HG03354 (cell line): Measurements from ENCODE around the gene MITF.

Experiments
- ATAC-seq: cut with Tn5 transposase; IDR thresholded peaks from one replicate; pipeline ENCODE4 v1.9.1; 2021; ENCODE audit warnings: mild to moderate bottlenecking; ENCODE audit not compliant: unreplicated experiment, poor library complexity, severe bottlenecking

Gene MITF

DNA sequence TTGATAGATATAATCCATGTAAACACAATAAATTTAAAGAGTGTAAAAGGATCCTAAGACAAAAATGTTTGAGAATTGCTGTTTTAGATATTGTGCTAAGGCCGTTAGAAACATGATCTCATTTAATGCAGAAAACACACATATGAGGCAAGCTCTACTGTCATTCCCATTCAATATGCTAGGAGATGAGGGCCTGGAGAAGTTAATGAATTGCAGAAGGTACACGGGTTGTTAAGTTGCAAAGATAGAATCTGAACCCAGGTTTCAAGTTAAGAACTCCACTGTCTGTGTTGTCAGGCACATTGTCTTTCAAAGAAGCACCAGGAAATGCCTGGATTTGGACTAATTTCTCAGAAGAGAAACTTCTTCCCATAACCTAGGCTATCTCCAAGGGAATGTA is 195.1 kb downstream of the MITF start:
- ATAC-seq = no peak

DNA sequence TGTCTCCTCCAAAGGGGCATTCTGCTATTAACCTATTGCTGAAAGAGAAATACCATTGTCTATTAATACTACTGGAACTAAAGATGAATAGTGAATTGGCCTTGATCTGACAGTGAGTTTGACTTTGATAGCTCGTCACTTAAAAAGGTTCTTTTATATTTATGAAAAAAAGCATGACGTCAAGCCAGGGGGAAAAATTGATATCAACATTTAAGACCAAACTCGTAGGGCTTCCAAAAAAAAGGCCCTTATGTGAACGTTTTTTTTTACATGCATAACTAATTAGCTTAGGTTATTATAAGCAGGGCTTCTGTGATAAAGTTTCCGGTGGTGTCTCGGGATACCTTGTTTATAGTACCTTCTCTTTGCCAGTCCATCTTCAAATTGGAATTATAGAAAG is 197.0 kb downstream of the MITF start:
- ATAC-seq = no peak

DNA sequence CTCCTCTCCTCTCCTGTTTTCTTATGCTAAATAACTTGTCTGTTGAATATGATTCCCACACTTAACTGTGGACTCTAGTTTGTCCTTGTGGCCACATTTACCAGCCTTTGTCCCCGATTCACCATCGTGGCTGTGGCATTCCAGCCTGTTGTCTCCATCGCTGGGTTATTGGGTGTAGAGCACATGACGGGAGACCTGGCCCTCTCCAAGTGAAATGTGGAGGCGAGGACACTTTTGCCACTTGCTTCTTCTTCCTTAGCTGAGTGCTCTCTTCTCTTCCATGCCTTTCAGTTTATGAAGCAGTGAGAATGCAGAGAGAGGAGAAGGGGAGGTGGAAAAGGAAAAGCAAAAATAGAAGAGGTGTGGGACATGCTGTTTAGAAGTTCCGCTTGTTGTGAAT is 198.8 kb downstream of the MITF start:
- no peak for ATAC-seq

DNA sequence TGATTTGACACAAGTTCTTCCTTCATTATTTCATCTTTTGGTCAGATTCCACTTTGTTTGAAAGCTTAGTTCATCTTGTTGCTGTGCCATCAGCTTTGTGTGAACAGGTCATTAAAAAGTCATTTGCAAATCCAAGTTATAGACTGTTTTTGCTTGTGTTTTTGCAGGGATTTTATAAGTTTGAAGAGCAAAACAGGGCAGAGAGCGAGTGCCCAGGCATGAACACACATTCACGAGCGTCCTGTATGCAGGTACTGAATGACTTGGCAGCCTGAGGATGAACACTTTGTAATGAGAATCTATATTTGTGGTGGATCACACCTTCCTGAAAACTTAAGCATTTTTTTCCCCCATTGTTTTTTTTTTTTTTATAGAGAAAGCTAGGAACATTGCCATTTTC is 199.7 kb downstream of the MITF start:
- no peak for ATAC-seq

DNA sequence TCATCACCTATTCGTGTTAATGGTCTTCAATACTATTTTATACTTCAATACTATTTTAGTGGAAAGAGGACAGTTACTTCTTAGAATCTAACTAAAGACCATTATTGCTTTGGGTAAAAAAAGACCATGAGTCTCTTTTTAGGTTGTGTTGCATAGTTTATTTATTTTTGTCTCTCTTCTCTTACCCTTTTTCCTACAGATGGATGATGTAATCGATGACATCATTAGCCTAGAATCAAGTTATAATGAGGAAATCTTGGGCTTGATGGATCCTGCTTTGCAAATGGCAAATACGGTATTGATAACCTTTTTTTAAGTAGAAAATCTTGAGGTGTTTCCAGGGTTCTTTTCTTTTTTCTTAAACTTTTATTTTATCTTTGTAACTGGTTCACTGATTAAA is 201.8 kb downstream of the MITF start:
- ATAC-seq = no peak

DNA sequence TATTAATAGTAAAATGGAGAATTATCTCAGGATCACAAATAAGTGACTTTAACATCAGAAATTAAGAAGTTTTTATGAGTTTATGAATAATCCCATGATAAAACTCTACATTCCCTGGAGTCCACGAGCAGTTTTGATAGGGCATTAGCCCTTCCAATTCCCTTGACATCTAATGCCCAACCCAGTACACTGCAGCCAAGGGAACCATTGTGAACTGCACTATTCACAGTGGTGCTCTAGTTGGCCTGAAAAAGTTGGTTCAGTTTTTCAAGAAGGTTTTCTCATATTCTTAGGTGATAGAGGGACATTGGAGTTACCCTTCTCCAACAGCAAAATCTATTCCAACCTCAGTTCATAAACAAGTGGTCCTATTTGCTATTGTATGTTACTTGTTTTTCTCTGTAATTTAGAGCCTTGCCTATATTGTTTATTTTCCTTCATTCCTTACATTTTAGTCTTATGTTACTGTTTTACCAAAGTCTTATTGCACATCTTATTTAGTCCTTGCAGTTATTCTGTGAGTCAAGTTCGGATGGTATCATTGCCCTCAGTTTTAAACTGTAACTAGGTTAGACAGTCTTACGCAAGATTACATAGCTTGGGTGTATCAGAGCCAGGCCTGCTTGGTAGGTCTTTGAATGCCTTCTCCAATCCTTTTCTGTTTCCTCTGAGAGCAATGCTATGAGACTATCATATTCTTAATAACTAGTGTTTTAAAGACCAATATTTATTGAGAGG is 202.3 kb downstream of the MITF start:
- no peak for ATAC-seq

DNA sequence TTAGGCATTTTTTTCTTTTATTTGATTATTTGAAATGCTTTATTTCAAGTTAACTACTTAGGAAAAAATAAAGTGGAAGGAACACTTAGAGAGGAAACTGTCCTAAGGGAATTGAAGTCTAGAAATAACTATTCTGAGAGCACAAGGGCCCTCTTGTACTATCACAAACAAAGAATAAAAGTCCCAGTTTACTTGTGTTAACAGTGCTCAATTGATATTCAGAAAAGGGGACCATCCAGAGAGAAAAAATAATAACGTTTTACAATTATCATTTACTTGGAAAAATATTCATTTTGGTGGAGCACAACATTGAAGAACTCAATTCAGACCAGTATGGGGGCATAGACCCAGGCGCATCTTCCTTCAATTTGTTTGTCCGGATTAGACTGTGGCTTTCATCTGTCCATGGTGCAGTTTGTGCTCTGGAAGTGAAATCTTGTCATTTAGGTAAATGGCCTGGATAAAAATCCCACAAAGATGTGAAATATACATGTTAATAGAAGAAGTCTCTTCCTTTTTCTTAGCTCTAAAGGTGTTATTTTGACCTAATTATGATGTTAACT is 205.7 kb downstream of the MITF start:
- no peak for ATAC-seq

DNA sequence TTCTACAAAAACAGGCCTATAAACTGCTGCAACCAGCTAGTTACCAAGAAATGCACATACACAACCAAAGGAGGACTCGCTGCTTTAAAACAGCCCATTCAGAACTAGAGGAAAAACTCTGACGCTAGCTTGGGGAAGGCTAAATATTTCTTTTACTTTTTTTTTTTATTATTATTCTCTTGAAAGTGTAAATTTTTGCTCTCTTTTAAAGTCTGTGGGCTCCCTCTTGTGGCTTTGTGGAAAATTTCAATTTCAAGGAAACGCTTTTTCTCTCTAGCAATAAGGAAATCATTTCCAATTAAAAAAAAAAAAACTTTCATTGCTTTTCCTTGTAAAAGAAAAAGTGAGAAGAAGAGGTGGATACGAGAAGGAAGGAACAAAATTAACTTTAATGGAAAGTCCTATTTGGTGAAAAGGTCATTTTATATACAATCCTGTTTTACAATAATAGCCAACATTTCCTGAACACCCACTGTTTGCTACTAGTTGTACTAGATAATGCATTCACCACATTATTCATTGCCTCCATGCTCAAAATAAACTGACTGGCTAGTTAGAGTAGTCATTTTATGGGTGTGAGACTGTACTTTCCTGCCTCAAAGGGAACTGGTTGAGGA is 209.1 kb downstream of the MITF start:
- no peak for ATAC-seq

DNA sequence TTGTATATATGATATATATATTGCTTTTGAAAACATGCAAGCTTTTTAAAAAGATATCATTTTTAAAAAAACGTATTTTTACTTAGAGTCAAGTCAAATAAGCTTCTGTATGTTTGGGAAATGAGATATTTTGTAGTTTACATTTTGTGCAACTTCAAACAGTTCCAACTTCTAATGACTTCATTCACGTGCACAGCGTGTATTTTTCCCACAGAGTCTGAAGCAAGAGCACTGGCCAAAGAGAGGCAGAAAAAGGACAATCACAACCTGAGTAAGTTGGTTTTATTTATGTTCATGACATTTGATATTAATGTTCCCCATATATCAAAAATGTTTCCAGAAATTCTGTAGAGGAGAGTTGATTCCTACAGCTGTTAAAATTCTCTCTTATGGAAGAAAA is 212.4 kb downstream of the MITF start:
- ATAC-seq = no peak

DNA sequence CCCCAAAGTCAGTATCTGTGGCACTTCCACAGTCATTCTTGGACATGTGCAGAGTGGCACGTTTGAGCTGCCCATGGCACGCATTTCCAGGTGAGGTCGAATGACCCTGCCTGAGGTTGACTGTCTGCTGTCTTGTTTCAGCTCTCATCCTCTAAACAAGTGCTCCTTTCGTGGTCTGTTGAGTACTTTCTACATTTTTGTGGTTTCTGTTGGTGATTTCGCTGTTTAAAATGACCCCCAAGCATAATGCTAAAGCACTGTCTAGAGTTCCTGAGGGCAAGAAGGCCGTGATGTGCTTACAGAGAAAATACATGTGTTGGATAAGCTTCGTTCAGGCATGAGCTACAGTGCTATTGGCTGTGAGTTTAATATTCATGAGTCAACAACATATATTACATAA is 220.3 kb downstream of the MITF start:
- no peak for ATAC-seq

DNA sequence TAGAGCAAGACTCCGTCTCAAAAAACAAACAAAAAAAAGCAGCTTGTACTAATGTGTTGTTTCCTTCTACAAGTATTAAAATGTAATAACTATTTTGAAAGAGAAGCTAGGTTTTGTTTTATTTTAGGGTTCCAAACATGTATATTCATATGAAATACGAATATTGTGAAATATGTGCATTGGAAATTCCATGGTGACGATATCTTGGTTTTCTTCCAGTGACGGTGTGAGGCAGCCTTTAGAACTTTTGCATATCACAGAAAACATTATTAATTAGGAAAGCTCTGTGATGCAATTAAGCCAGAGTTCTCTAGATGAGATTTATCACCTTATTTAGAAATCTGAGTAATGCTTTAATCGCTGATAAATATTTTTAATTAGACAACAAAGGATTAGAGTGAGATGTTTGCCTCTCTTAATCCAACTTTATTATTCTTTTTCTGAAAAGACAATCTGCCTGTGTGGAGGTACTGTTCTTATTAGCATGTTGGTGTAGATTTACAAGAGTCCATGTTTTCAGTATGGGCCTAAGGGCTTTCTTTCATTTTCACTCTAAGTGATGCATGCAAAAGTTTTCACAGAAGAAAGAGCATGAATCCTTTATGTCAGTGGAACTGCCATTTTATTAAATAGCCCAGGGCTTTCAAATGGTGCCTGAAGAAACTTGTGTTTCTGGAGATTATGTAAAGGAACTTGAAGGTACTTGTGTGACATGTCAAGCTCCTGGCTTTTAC is 222.6 kb downstream of the MITF start:
- ATAC-seq = no peak

DNA sequence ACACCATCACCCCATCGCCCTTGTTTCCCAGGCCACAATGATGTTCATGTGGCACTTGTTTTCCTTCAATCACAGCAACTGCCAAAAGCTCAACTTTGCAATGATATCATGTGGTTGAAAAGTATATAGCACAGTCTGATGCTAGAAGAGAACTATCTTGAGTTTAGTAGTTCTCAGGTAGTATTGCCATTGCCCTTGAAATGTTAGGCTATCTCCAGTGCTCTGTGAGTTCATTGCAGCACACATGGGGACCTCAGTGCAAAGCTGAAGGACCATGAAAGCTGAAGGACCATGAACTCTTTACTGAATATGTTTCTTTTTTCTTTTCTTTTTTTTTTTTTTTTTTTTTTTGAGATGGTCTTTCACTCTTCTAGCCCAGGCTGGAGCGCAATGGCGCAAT is 224.4 kb downstream of the MITF start:
- ATAC-seq = no peak

DNA sequence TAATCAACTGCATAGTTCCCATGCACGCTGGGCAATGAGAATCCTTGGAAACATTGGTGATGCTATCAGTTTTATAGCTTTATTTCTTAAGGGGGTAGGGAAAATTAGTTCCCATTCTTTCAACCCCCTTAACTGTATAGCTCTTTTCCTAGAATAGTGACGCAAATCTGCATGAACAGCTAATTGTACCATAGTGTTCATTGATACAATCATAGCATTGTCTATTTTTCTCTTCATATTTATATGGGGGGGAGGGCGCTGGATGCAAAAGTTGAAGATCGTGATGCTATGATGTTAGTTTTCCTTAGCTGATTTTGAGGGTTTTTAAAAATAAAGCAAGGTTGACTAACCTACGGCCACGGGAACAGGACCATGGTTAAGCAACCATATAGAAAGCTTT is 227.9 kb downstream of the MITF start:
- no peak for ATAC-seq

DNA sequence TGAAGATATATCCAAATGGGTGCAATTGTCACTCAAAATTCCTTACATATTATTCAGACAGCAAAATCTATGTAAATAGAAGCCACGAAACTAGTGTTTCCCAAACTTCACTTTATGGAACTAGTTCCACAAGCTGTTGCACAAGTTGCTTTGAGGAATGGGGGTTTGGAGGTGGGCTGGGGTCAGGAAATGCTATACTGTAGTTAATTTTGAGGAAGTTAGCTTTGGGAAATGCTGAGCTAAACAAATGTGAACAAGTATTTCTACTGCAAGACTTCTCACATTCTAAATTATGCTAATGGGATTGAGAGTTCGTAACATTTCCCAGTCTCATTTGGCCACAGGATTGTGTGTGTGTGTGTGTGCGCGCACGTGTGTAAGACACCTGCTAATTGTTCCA is 231.6 kb downstream of the MITF start:
- no peak for ATAC-seq

DNA sequence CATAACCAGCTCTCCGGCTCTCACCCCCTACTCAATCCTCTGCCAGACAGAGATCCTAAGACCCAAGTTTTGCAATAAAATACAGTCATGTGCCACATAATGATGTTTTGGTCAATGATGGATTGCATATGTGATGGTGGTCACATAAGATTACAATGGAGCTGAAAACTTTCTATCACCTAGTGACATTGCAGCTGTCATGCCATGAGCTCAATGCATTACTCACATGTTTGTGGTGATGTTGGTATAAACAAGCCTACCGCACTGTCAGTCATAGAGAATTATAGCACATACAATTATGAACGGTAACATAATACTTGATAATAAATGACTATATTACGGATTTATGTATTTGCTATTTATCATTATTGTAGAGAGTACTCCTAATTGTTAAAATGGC is 233.4 kb downstream of the MITF start:
- no peak for ATAC-seq

DNA sequence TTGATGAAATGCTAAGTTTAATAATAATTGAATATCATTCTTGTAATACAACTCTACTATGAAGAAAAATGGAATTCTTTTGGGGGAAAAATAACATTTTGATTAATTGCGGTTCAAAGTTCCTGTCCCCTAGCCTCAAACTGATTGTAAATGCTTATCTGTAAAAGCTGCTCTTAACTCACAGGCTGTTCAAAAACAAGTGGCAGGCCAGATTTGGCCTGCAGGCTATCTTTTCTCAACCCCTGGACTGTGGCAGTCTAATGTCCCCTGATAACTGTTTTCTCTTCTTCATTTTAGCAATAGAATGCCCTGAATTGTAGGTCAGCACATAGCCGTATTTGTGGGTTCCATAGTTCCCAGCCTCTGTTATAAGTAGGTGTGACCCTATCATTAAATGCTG is 236.8 kb downstream of the MITF start:
- ATAC-seq = no peak

DNA sequence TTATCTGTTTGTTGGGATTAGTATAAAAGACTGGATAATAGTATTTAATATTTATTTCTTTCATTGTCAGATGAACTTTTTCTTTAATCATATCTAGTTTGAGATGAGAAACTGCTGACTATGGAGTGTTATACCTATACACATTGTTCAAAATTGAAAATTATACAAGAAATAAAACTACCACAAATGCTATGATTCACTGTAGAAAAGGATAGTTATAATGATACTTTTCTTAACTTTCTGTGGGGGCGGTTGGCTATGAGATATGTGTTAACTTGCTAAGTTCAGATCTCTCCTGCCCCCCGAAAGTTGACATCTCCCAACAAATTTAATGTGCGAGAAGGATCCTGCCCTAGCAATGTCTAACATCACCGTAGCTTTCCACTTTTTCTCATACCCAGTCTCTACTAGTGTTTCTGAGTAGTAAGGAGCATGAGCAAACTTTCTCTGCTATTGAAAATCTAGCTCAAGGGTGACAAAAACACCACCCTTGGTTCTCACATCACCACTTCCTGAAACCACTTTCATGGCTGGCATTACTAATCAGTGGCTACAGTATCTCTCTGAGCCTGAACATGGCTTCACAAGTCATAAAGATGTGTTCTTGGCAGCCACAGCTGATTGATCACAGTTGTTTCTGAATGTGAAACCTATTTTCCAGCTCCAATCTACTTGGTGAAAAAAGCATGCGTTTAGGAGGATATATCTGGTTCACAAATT is 244.4 kb downstream of the MITF start:
- no peak for ATAC-seq

DNA sequence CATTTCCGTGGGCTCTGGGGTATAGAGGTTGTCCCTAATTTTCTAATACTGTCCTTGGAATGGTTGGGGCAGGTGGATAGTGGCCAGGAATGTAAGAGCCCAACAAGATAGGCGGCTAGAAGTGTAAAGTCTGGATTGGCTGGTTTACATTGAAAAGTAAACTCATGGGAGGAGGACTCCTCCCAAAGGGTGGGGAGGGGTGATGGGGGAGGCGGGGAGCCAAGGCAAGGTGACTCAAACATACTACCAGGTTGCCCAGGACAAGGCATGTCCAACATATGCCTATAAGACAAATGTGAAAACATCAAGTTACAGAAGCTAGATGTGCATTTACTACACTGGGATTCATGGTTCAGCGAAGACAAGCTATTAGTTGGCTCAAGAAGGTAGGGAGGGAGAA is 246.0 kb downstream of the MITF start:
- no peak for ATAC-seq

DNA sequence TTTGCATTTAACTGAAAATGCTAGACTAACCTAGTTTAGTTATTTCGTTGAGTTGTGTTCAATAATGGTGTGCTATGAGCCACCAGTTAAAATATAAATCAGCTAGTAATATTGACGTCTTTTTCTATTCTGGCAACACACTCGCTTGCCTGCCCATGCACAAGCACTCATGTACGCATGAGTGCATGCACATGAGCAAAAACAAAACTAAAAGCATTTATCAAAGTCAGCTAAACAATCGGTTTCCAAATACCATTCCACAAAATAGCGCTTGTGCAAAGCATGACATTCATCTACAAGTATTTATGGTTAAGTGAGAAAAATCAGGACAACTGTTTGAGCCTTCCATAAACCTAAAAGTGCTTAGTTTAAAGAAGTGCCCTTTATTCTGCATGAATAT is 247.2 kb downstream of the MITF start:
- no peak for ATAC-seq

DNA sequence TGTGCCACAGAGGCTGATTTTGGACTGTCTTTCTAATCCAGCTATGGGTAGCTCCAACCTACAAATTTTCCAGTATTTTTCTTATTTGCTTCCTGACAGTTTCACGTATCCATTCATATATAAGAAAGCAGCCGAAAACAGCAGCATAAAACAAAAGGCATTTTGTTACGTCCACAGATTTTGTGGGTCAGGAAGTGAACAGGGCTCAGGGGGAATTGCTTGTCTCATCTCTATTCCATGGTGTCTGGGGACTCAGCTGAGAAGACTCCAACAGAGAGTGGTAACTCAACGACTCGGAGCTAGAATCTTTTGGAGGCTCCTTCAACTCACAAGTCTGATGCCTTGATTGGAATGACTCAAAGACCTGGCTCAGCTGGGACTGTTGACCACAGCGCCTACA is 248.6 kb downstream of the MITF start:
- no peak for ATAC-seq
